SK-N-SH treated with all-trans-retinoic acid at 6 μM for 48 hours (cell line): ENCODE measurements around the gene CENPK.

Source experiments
- ATAC-seq: fragments of 200-7000 bp; cut with Tn5 transposase; 3 replicates; pipeline ENCODE4 v1.9.1; 2020; ENCODE audit warnings: mild to moderate bottlenecking, moderate library complexity
- ARNTL ChIP-seq: fragments of 450-650 bp; formaldehyde crosslinking; IDR thresholded peaks from 2 replicates; pipeline ENCODE4 v1.5.0; 2020; ENCODE audit warnings: low read depth, mild to moderate bottlenecking, moderate library complexity, borderline replicate concordance
- BACH2 ChIP-seq: fragments of 250-450 bp; sonication (Bioruptor Pico); IDR thresholded peaks from 2 replicates; pipeline ENCODE4 v1.9.0; 2021; ENCODE audit warnings: mild to moderate bottlenecking, borderline replicate concordance
- CREB5 ChIP-seq: fragments of 250-450 bp; sonication (Bioruptor Pico); IDR thresholded peaks from 2 replicates; pipeline ENCODE4 v1.5.1; 2020; ENCODE audit warnings: low read depth, mild to moderate bottlenecking, moderate library complexity
- GLIS3 ChIP-seq: fragments of 250-450 bp; sonication (Bioruptor Pico); IDR thresholded peaks from 2 replicates; pipeline ENCODE4 v1.5.0; 2020; ENCODE audit warnings: mild to moderate bottlenecking, moderate library complexity
- ISL1 ChIP-seq: fragments of 250-450 bp; sonication (Bioruptor Pico); IDR thresholded peaks from 2 replicates; pipeline ENCODE4 v2.1.2; 2022; ENCODE audit warnings: mild to moderate bottlenecking, moderate library complexity
- OSR1 ChIP-seq: fragments of 250-450 bp; sonication (Bioruptor Pico); IDR thresholded peaks from 2 replicates; pipeline ENCODE4 v1.8.0; 2022; ENCODE audit warnings: moderate library complexity, mild to moderate bottlenecking, inconsistent platforms
- POU6F1 ChIP-seq: fragments of 250-450 bp; sonication (Bioruptor Pico); IDR thresholded peaks from 2 replicates; pipeline ENCODE4 v1.8.0; 2021; ENCODE audit warnings: low read depth, mild to moderate bottlenecking, moderate library complexity, borderline replicate concordance
- SNAI2 ChIP-seq: fragments of 250-450 bp; sonication (Bioruptor Pico); IDR thresholded peaks from 2 replicates; pipeline ENCODE4 v1.5.0; 2020; ENCODE audit warnings: mild to moderate bottlenecking, moderate library complexity
- TSHZ2 ChIP-seq: fragments of 250-450 bp; sonication (Bioruptor Pico); IDR thresholded peaks from 2 replicates; pipeline ENCODE4 v1.5.0; 2020; ENCODE audit warnings: mild to moderate bottlenecking, moderate library complexity
- ZFP3 ChIP-seq: fragments of 250-450 bp; sonication (Bioruptor Pico); IDR thresholded peaks from 2 replicates; pipeline ENCODE4 v1.5.0; 2020; ENCODE audit warnings: mild to moderate bottlenecking, moderate library complexity
- ZFP30 ChIP-seq: fragments of 450-650 bp; formaldehyde crosslinking; IDR thresholded peaks from 2 replicates; pipeline ENCODE4 v1.5.0; 2022; ENCODE audit warnings: mild to moderate bottlenecking, moderate library complexity
- ZNF565 ChIP-seq: fragments of 450-650 bp; formaldehyde crosslinking; conservative IDR thresholded peaks from 2 replicates; pipeline ENCODE4 v1.5.0; 2020; ENCODE audit warnings: low read depth, mild to moderate bottlenecking, moderate library complexity
- ZNF70 ChIP-seq: fragments of 450-650 bp; formaldehyde crosslinking; IDR thresholded peaks from 2 replicates; pipeline ENCODE4 v1.5.0; 2020; ENCODE audit warnings: mild to moderate bottlenecking, moderate library complexity
- ZNF8 ChIP-seq: fragments of 450-650 bp; formaldehyde crosslinking; IDR thresholded peaks from 2 replicates; pipeline ENCODE4 v1.5.0; 2020; ENCODE audit warnings: mild to moderate bottlenecking, moderate library complexity
- TF ChIP-seq, protein P1 (sequence below): fragments of 250-450 bp; sonication (Bioruptor Pico); IDR thresholded peaks from 2 replicates; pipeline ENCODE4 v1.8.0; 2020; ENCODE audit warnings: mild to moderate bottlenecking, moderate library complexity, borderline replicate concordance
- TF ChIP-seq, protein P2 (sequence below): fragments of 250-450 bp; sonication (Bioruptor Pico); IDR thresholded peaks from 2 replicates; pipeline ENCODE4 v1.5.1; 2021; ENCODE audit warnings: mild to moderate bottlenecking, moderate library complexity

The CENPK gene

GRCh38 chr5:65556181-65556580 lies 6.8 kb downstream of the CENPK start:
- no peak for ATAC-seq
- TF ChIP-seq ZNF8 (no peak), ZNF70 (CRISPR knock-in tag) (no peak), ZNF565 (CRISPR knock-in tag) (no peak)
- TF ChIP-seq, protein P1, sequence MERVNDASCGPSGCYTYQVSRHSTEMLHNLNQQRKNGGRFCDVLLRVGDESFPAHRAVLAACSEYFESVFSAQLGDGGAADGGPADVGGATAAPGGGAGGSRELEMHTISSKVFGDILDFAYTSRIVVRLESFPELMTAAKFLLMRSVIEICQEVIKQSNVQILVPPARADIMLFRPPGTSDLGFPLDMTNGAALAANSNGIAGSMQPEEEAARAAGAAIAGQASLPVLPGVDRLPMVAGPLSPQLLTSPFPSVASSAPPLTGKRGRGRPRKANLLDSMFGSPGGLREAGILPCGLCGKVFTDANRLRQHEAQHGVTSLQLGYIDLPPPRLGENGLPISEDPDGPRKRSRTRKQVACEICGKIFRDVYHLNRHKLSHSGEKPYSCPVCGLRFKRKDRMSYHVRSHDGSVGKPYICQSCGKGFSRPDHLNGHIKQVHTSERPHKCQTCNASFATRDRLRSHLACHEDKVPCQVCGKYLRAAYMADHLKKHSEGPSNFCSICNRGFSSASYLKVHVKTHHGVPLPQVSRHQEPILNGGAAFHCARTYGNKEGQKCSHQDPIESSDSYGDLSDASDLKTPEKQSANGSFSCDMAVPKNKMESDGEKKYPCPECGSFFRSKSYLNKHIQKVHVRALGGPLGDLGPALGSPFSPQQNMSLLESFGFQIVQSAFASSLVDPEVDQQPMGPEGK: no peak

DNA sequence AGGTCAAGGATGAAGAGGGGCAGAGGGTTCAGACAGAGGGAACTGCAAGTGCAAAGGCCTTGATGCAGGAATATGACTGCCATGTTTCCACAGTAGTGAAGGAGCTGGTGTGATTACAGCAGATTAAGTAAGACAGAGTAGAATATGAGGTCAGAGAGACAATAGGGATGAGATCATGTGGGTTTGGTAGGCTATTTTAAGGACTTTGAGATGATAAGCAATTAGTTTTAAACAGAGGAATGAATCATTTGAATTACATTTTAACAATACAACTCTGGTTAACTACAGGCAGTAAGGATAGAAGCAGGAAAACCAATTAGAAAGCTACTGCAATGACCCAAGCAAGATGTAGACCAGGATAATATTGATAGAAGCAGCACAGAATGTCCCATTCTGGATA lies 7.7 kb downstream of the CENPK start:
- no peak for ATAC-seq
- 0 out of 2 replicates have a peak, but pooled peaks have one; percentile 17 for TF ChIP-seq ISL1 (CRISPR knock-in tag)
- TF ChIP-seq, protein P2, sequence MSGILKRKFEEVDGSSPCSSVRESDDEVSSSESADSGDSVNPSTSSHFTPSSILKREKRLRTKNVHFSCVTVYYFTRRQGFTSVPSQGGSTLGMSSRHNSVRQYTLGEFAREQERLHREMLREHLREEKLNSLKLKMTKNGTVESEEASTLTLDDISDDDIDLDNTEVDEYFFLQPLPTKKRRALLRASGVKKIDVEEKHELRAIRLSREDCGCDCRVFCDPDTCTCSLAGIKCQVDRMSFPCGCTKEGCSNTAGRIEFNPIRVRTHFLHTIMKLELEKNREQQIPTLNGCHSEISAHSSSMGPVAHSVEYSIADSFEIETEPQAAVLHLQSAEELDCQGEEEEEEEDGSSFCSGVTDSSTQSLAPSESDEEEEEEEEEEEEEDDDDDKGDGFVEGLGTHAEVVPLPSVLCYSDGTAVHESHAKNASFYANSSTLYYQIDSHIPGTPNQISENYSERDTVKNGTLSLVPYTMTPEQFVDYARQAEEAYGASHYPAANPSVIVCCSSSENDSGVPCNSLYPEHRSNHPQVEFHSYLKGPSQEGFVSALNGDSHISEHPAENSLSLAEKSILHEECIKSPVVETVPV (CRISPR knock-in tag): no peak

DNA sequence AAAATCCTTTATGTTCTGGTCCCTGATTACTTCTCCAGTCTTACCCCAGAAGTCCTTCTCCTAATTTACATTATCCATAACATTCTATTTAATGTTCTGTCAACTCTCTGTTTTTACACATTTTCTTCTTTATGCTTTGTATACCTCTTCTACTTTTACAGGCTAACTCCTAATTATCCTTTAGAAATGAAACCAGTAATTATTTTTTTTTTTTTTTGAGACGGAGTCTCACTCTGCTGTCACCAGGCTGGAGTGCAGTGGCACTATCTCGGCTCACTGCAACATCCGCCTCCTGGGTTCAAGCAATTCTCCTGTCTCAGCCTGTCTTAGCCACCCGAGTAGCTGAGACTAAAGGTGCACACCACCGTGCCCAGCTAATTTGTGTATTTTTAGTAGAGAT lies 9.0 kb downstream of the CENPK start:
- TF ChIP-seq TSHZ2 (CRISPR knock-in tag): no peak
- TF ChIP-seq BACH2 (CRISPR knock-in tag): no peak
- TF ChIP-seq ZNF8: no peak
- no peak for TF ChIP-seq ARNTL (CRISPR knock-in tag)
- no peak for TF ChIP-seq ZFP3
- TF ChIP-seq CREB5 (CRISPR knock-in tag): no peak
- TF ChIP-seq SNAI2: no peak
- TF ChIP-seq ZNF565 (CRISPR knock-in tag): no peak
- ATAC-seq: no peak

DNA sequence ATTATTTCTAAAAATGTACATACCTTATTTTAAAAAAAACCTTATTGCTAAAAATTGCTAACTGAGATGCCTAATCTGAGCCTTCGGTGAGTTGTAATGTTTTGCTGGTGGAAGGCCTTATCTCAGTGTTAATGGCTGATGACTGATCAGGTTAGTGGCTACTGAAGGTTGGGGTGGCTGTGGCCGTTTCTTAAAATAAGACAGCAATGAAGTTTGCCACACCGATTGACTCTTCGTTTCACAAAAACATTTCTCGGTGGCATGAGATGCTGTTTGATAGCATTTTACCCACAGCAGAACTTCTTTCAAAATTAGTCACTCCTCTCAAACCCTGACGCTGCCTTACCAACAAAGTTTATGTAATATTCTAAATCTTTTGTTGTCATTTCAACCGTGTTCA lies 14.7 kb downstream of the CENPK start:
- TF ChIP-seq ISL1 (CRISPR knock-in tag) (no peak), ZFP3 (no peak), ZFP30 (CRISPR knock-in tag) (no peak), OSR1 (CRISPR knock-in tag) (no peak), GLIS3 (CRISPR knock-in tag) (no peak), POU6F1 (CRISPR knock-in tag) (no peak), ZNF565 (CRISPR knock-in tag) (no peak)
- TF ChIP-seq, protein P1: no peak
- TF ChIP-seq, all 23 proteins: peak for 0

More for the DNA sequence above, 14.7 kb downstream of the CENPK start:
- no peak for ATAC-seq
